Endometrium (tissue), 2 donors: ENCODE measurements around the gene ATF2.

ENCODE experiments used
- FAIRE-seq: peaks from 2 replicates; lab custom pipeline; 2012; peaks lifted over from hg19 to GRCh38; lab: Jason Lieb, UNC
- donor health status: control.
- donor health status: control.

ATF2 gene

GRCh38 chr2:175025946-175026345 is 142.1 kb downstream of the ATF2 start:
- FAIRE-seq: no peak

GRCh38 chr2:175025233-175025632 is 142.8 kb downstream of the ATF2 start:
- no peak for FAIRE-seq

GRCh38 chr2:175022923-175023322 is 145.1 kb downstream of the ATF2 start:
- FAIRE-seq: no peak
